GM19328 (cell line): ENCODE data around the gene PTPA.
"Not testable (repeated sequence)": the region's sequence is repeated elsewhere in the genome, so short reads cannot be mapped to it uniquely, and the experiment has no call there.

Experiments used
- ATAC-seq: cut with Tn5 transposase; IDR thresholded peaks from one replicate; pipeline ENCODE4 v1.9.1; 2021; ENCODE audit warnings: mild to moderate bottlenecking, moderate library complexity; ENCODE audit not compliant: unreplicated experiment

The PTPA gene

GRCh38 chr9:129194221-129194620 is 83.0 kb downstream of the PTPA start:
- no peak for ATAC-seq

GRCh38 chr9:129195606-129196005 is 84.4 kb downstream of the PTPA start:
- ATAC-seq: no peak

- not testable (repeated sequence) for ATAC-seq
These were observed 85.8 kb downstream of the PTPA start for GRCh38 chr9:129197045-129197444.

GRCh38 chr9:129197978-129198318 is 86.7 kb downstream of the PTPA start:
- ATAC-seq: no peak
